ENCODE measurements around the gene C12orf56. TPM values are rescaled to one million over a fixed set of nuclear protein-coding genes. Genes with fewer than 3 reads are reported as not detected.
"Not testable (repeated sequence)": the region's sequence is repeated elsewhere in the genome, so short reads cannot be mapped to it uniquely, and the experiment has no call there.

The C12orf56 gene
- total RNA-seq, 1 experiment from 2014 or later, result not detected

GRCh38 chr12:64383675-64384074 is 6.9 kb downstream of the C12orf56 start:
- Histone ChIP-seq H2AFZ (no peak overlapping the region), H3K79me2 (ENCODE audit: low read depth) (no peaks in the 10 kb centered on the region), H3K9me3 (ENCODE audit: insufficient read depth, low read depth) (peaks cover 9% of the 10 kb centered on the region; the same call in 1 of the 2 replicates), H3K9me2 (ENCODE audit: insufficient read depth) (no peaks in the 10 kb centered on the region), H3K4me1 (replicated peaks; ENCODE audit: insufficient read depth) (peaks cover 31% of the 10 kb centered on the region), H3K4me3 (no peak overlapping the region), H3K36me3 (ENCODE audit: low read depth) (no peaks in the 10 kb centered on the region), H3K27ac (no peak overlapping the region), H3F3A (ENCODE audit: insufficient read depth, low read depth) (peaks cover 30% of the 10 kb centered on the region; the same call in 1 of the 2 replicates), H4K20me1 (ENCODE audit: insufficient read depth) (no peaks in the 10 kb centered on the region), H3K27me3 (ENCODE audit: insufficient read depth, low read depth) (no peaks in the 10 kb centered on the region), H3K4me2 (no peak overlapping the region)
- ChIA-PET POLR2A (ENCODE audit: unreplicated experiment) (no interaction called here), CTCF (no interaction called here)
- BruUV-seq (replicated peaks), result no TSS peak
- intact Hi-C loops (cut with micrococcal nuclease; ENCODE audit: unreplicated experiment), result no loop called here
- no peak for DNase-seq
- no peak for TF ChIP-seq EZH2 (IDR thresholded peaks at IDR 0.05; ENCODE audit: low read depth)
- no peak for TF ChIP-seq CTCF (conservative IDR thresholded peaks at IDR 0.05)

- ChIA-PET POLR2A (ENCODE audit: unreplicated experiment) (no interaction called here), CTCF (no interaction called here)
- Histone ChIP-seq H3K9me3 (ENCODE audit: insufficient read depth, low read depth) (no peaks in the 10 kb centered on the region), H3K79me2 (ENCODE audit: low read depth) (no peaks in the 10 kb centered on the region), H3K4me2 (no peak overlapping the region), H2AFZ (no peak overlapping the region), H3K9me2 (ENCODE audit: insufficient read depth) (no peaks in the 10 kb centered on the region), H3K4me3 (no peak overlapping the region), H3K27ac (no peak overlapping the region), H3K27me3 (ENCODE audit: insufficient read depth, low read depth) (no peaks in the 10 kb centered on the region), H3K4me1 (replicated peaks; ENCODE audit: insufficient read depth) (no peaks in the 10 kb centered on the region), H4K20me1 (ENCODE audit: insufficient read depth) (no peaks in the 10 kb centered on the region), H3K36me3 (ENCODE audit: low read depth) (no peaks in the 10 kb centered on the region), H3F3A (ENCODE audit: insufficient read depth, low read depth) (no peaks in the 10 kb centered on the region)
- no peak for DNase-seq
- BruUV-seq (replicated peaks), result no TSS peak
- TF ChIP-seq CTCF (conservative IDR thresholded peaks at IDR 0.05) (no peak), EZH2 (IDR thresholded peaks at IDR 0.05; ENCODE audit: low read depth) (no peak)
- intact Hi-C loops (cut with micrococcal nuclease; ENCODE audit: unreplicated experiment), result no loop called here
Observed at GRCh38 chr12:64362721-64363305, 27.7 kb downstream of the C12orf56 start.

GRCh38 chr12:64361173-64361572 is 29.4 kb downstream of the C12orf56 start:
- H4K20me1 ChIP-seq (ENCODE audit: insufficient read depth); H3K4me1 ChIP-seq (replicated peaks; ENCODE audit: insufficient read depth); H3K9me3 ChIP-seq (ENCODE audit: insufficient read depth, low read depth); H3K27me3 ChIP-seq (ENCODE audit: insufficient read depth, low read depth); H3K4me3 ChIP-seq; H2AFZ ChIP-seq; BruUV-seq (replicated peaks); H3F3A ChIP-seq (ENCODE audit: insufficient read depth, low read depth); H3K9me2 ChIP-seq (ENCODE audit: insufficient read depth); H3K27ac ChIP-seq; CTCF ChIA-PET; POLR2A ChIA-PET (ENCODE audit: unreplicated experiment); H3K79me2 ChIP-seq (ENCODE audit: low read depth); DNase-seq; intact Hi-C loops (cut with micrococcal nuclease; ENCODE audit: unreplicated experiment); H3K36me3 ChIP-seq (ENCODE audit: low read depth); H3K4me2 ChIP-seq: not testable (repeated sequence)

GRCh38 chr12:64356209-64356608 is 34.3 kb downstream of the C12orf56 start:
- H3K4me3 ChIP-seq; H2AFZ ChIP-seq; H3F3A ChIP-seq (ENCODE audit: insufficient read depth, low read depth); H3K27ac ChIP-seq; H3K4me1 ChIP-seq (replicated peaks; ENCODE audit: insufficient read depth); H3K27me3 ChIP-seq (ENCODE audit: insufficient read depth, low read depth); H3K9me3 ChIP-seq (ENCODE audit: insufficient read depth, low read depth); H3K36me3 ChIP-seq (ENCODE audit: low read depth); H4K20me1 ChIP-seq (ENCODE audit: insufficient read depth); BruUV-seq (replicated peaks); POLR2A ChIA-PET (ENCODE audit: unreplicated experiment); H3K4me2 ChIP-seq; CTCF ChIA-PET; H3K9me2 ChIP-seq (ENCODE audit: insufficient read depth); DNase-seq; intact Hi-C loops (cut with micrococcal nuclease; ENCODE audit: unreplicated experiment); H3K79me2 ChIP-seq (ENCODE audit: low read depth): not testable (repeated sequence)
